Stomach (tissue), 4 donors: ENCODE data around the gene HMOX2.

Experiments
- CTCF ChIP-seq, 7 experiments: fragments of 450-650 bp in 4 of 7; fragments of 200-600 bp in 3 of 7; sonication (generic) in 3 of 7; IDR thresholded peaks; one replicate each; pipeline ENCODE4 v1.5.1; 2016 to 2019; ENCODE audit warnings: antibody characterized with exemption in 7 of 7, control low read depth in 2 of 7, mild to moderate bottlenecking in 1 of 7
- EP300 ChIP-seq: sonication (generic); formaldehyde crosslinking; IDR thresholded peaks from one replicate; pipeline ENCODE4 v1.6.1; 2017; ENCODE audit warnings: antibody characterized with exemption
- POLR2A ChIP-seq, 4 donors: fragments of 450-650 bp; IDR thresholded peaks; one replicate each; pipeline ENCODE4 v1.6.1; 2016; ENCODE audit warnings: antibody characterized with exemption in 4 of 4, control low read depth in 2 of 4, mild to moderate bottlenecking in 1 of 4, moderate library complexity in 1 of 4
- POLR2AphosphoS5 ChIP-seq, 3 donors: sonication (generic); formaldehyde crosslinking; IDR thresholded peaks; one replicate each; pipeline ENCODE4 v1.6.1; 2016; ENCODE audit warnings: antibody characterized with exemption in 3 of 3

- TF ChIP-seq CTCF (IDR thresholded peaks at IDR 0.05): no peak
- no peak for TF ChIP-seq POLR2AphosphoS5 (IDR thresholded peaks at IDR 0.05)
- TF ChIP-seq POLR2A (IDR thresholded peaks at IDR 0.05): no peak
- no peak for TF ChIP-seq EP300
Measured at GRCh38 chr16:4520913-4521312, 44.7 kb downstream of the HMOX2 start.
